ENCODE measurements around the gene MS4A13.
"Not testable (repeated sequence)": the region's sequence is repeated elsewhere in the genome, so short reads cannot be mapped to it uniquely, and the experiment has no call there.

MS4A13 gene

GRCh38 chr11:60532383-60532782 lies 17.2 kb downstream of the MS4A13 start:
- not testable (repeated sequence) for DNase-seq

GRCh38 chr11:60538627-60539026 lies 23.4 kb downstream of the MS4A13 start:
- not testable (repeated sequence) for DNase-seq

GRCh38 chr11:60544077-60544476 lies 28.9 kb downstream of the MS4A13 start:
- DNase-seq, result no peak

- no peak for DNase-seq
Observed at GRCh38 chr11:60561254-60561653, 46.1 kb downstream of the MS4A13 start.

- no peak for DNase-seq
Observed at GRCh38 chr11:60563553-60564235, 48.5 kb downstream of the MS4A13 start.

GRCh38 chr11:60566776-60567175 lies 51.6 kb downstream of the MS4A13 start:
- DNase-seq, result no peak

GRCh38 chr11:60570970-60571369 lies 55.8 kb downstream of the MS4A13 start:
- DNase-seq, result no peak

- DNase-seq, result no peak
Observed at GRCh38 chr11:60589611-60590010, 74.4 kb downstream of the MS4A13 start.
